Activated B cell treated with CpG ODN at 0.5 μM for 24 hours (primary cell): ENCODE results near the gene FAF1. TPM values are rescaled to one million over a fixed set of nuclear protein-coding genes. Genes with fewer than 3 reads are reported as not detected.

ENCODE experiments used
- ATAC-seq: fragments of 200-7000 bp; cut with Tn5 transposase; one replicate; pipeline ENCODE4 v1.10.0; 2021; ENCODE audit warnings: low read depth, mild to moderate bottlenecking, moderate library complexity
- CTCF ChIA-PET: fragments of 350-600 bp; sonication (Branson Sonifier 250); formaldehyde crosslinking; loops from one replicate; lab custom pipeline; 2021; ENCODE audit warnings: antibody characterized with exemption; lab: Charles Lee
- POLR2A ChIA-PET: fragments of 350-600 bp; sonication (Branson Sonifier 250); formaldehyde crosslinking; loops from one replicate; lab custom pipeline; 2021; ENCODE audit warnings: antibody characterized with exemption; lab: Charles Lee
- DNase-seq: peaks from one replicate; pipeline ENCODE4 v3.0.0; 2022
- H3K27ac Mint-ChIP-seq: one replicate; pipeline ENCODE4 v1.8.0; 2020; ENCODE audit warnings: mixed read lengths
- H3K27me3 Mint-ChIP-seq: one replicate; pipeline ENCODE4 v1.8.0; 2021; ENCODE audit warnings: mixed read lengths
- H3K36me3 Mint-ChIP-seq: one replicate; pipeline ENCODE4 v1.8.0; 2021; ENCODE audit warnings: low read depth, mixed read lengths
- H3K4me1 Mint-ChIP-seq: one replicate; pipeline ENCODE4 v1.8.0; 2021; ENCODE audit warnings: mixed read lengths
- H3K4me3 Mint-ChIP-seq: one replicate; pipeline ENCODE4 v1.8.0; 2020; ENCODE audit warnings: mild to moderate bottlenecking, mixed read lengths
- H3K9me3 Mint-ChIP-seq: one replicate; pipeline ENCODE4 v1.8.0; 2020; ENCODE audit warnings: mixed read lengths
- intact Hi-C: fragments of 100-400 bp; cut with micrococcal nuclease; formaldehyde crosslinking; loops from one replicate; pipeline ENCODE4 v1.15.1; 2024
- total RNA-seq: library from RNA; stranded (reverse); gene quantifications from 2 replicates; pipeline ENCODE4 v1.2.3, GENCODE V29; 2022
- TF ChIP-seq, protein P1 (sequence below): fragments of 200-600 bp; IDR thresholded peaks from one replicate; pipeline ENCODE4 v1.8.0; 2022; ENCODE audit warnings: antibody characterized with exemption, mild to moderate bottlenecking

Gene FAF1
- total RNA-seq, 1 donor from 2014 or later = 61.7 TPM

DNA sequence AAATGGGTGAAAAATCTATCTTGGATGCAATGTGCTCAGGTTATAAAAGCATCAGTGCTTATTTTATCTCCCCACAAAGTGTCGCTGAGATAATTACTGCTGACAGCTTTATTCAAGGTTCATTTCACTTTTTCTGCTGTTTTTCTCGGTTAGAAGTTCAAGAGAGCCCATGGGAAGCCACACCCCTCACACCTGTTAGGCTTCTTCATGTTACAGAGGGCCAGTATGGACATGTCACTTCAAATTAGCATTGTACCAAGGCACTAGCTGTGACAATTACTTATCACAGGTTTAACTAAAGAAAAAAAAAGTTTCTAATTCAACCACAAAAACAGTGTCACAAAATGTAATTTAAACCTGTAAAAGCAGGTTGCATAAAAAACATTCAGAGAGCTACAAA is 349.5 kb downstream of the FAF1 start:
- ATAC-seq = no peak

DNA sequence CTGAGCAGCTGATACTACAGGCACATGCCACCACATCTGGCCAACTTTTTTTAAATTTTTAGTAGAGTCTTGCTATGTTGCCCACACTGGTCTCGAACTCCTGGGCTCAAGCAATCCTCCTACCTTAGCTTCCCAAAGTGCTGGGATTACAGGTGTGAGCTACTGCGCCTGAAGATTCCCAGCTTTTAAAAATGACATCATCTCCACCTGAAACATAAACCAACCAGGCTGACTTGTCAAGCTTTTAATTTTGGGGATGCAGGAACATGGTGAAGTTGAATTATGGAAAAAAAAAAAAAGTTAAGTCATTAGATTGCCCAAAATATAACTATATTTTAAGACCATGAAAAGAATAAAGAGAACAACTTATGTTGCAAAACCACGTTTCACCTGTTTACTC is 350.6 kb downstream of the FAF1 start:
- H3K9me3 Mint-ChIP-seq = no peaks in the 10 kb centered on the region
- DNase-seq (no peak), ATAC-seq (no peak)
- peaks cover 11% of the 10 kb centered on the region for H3K4me1 Mint-ChIP-seq
- intact Hi-C loops = no loop called here
- H3K27ac Mint-ChIP-seq = no peak overlapping the region
- TF ChIP-seq, protein P1, sequence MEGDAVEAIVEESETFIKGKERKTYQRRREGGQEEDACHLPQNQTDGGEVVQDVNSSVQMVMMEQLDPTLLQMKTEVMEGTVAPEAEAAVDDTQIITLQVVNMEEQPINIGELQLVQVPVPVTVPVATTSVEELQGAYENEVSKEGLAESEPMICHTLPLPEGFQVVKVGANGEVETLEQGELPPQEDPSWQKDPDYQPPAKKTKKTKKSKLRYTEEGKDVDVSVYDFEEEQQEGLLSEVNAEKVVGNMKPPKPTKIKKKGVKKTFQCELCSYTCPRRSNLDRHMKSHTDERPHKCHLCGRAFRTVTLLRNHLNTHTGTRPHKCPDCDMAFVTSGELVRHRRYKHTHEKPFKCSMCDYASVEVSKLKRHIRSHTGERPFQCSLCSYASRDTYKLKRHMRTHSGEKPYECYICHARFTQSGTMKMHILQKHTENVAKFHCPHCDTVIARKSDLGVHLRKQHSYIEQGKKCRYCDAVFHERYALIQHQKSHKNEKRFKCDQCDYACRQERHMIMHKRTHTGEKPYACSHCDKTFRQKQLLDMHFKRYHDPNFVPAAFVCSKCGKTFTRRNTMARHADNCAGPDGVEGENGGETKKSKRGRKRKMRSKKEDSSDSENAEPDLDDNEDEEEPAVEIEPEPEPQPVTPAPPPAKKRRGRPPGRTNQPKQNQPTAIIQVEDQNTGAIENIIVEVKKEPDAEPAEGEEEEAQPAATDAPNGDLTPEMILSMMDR = no peak
- H3K27me3 Mint-ChIP-seq = no peaks in the 10 kb centered on the region
- ChIA-PET POLR2A (no interaction called here), CTCF (no interaction called here)
- H3K4me3 Mint-ChIP-seq = no peak overlapping the region
- H3K36me3 Mint-ChIP-seq = peaks cover 14% of the 10 kb centered on the region

More for the DNA sequence above, 349.5 kb downstream of the FAF1 start:
- no peaks in the 10 kb centered on the region for H3K9me3 Mint-ChIP-seq
- intact Hi-C loops = no loop called here
- CTCF ChIA-PET = interaction anchor here (0.9 kb wide), 1 partner anchor 95 kb away, joined by 3 read pairs; no protein-coding TSS in a partner anchor
- H3K36me3 Mint-ChIP-seq = peaks cover 12% of the 10 kb centered on the region
- DNase-seq = no peak
- peaks cover 11% of the 10 kb centered on the region for H3K4me1 Mint-ChIP-seq
- TF ChIP-seq, protein P1 = no peak
- POLR2A ChIA-PET = no interaction called here
- H3K4me3 Mint-ChIP-seq = no peak overlapping the region
- H3K27ac Mint-ChIP-seq = no peak overlapping the region
- H3K27me3 Mint-ChIP-seq = no peaks in the 10 kb centered on the region

DNA sequence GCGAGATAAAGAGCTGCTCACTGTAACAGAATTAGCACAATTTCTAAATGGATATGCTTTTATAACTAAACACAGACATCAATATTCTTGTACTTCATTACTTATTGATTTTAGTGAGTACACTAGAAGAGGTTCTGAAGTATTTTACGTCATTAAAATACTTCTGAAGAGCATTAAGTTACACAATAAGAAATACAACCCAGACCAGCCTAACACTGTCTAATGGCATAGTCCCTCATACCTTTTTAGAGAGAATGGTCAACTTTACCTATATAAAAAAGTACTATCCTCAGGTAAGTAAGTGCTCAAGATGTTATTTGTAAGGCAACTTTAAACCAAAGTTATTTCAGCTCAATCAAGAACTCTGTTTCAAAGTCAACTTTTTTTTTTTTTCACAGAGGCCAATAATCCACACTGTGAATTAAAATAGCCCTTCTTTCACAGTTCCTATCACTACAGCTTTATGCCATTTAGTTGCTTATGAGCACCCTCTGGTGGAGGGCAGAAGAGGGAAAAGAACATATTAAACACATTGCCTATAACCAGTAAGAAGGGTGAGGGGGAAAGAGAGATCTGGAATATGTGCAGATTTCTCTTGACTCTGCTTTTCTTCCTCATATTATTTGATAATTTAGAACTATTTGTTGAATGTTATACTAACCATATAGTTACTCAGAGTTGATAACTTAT is 354.7 kb downstream of the FAF1 start:
- DNase-seq (no peak), ATAC-seq (no peak)
- Mint-ChIP-seq H3K36me3 (peaks cover 14% of the 10 kb centered on the region), H3K4me1 (peaks cover under 1% of the 10 kb centered on the region), H3K27me3 (no peaks in the 10 kb centered on the region), H3K27ac (no peak overlapping the region), H3K4me3 (no peak overlapping the region), H3K9me3 (no peaks in the 10 kb centered on the region)
- TF ChIP-seq, protein P1 = no peak
- intact Hi-C loops = no loop called here
- ChIA-PET POLR2A (no interaction called here), CTCF (no interaction called here)

DNA sequence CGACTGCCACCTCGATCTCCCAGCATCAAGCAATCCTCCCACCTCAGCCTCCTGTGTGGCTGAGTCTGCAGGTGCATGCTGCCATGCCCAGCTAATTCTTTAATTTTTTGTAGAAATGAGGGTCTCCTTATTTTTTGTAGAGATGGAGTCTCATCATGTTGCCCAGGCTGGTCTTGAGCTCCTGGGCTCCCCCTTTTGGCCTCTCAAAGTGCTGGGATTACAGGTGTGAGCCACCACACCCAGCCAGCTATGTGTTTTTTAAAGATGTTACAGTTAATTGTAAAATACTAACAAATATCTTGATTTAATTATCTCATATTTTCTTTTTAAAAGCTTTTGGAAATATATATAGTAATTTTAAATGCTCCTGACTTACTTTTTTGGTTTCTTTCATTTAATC is 355.5 kb downstream of the FAF1 start:
- DNase-seq = no peak
- intact Hi-C loops = no loop called here
- Mint-ChIP-seq H3K27ac (no peak overlapping the region), H3K9me3 (no peaks in the 10 kb centered on the region), H3K27me3 (no peaks in the 10 kb centered on the region), H3K4me1 (no peaks in the 10 kb centered on the region), H3K4me3 (no peak overlapping the region), H3K36me3 (peaks cover 12% of the 10 kb centered on the region)
- ChIA-PET POLR2A (no interaction called here), CTCF (no interaction called here)
- TF ChIP-seq, protein P1 = no peak
- no peak for ATAC-seq

DNA sequence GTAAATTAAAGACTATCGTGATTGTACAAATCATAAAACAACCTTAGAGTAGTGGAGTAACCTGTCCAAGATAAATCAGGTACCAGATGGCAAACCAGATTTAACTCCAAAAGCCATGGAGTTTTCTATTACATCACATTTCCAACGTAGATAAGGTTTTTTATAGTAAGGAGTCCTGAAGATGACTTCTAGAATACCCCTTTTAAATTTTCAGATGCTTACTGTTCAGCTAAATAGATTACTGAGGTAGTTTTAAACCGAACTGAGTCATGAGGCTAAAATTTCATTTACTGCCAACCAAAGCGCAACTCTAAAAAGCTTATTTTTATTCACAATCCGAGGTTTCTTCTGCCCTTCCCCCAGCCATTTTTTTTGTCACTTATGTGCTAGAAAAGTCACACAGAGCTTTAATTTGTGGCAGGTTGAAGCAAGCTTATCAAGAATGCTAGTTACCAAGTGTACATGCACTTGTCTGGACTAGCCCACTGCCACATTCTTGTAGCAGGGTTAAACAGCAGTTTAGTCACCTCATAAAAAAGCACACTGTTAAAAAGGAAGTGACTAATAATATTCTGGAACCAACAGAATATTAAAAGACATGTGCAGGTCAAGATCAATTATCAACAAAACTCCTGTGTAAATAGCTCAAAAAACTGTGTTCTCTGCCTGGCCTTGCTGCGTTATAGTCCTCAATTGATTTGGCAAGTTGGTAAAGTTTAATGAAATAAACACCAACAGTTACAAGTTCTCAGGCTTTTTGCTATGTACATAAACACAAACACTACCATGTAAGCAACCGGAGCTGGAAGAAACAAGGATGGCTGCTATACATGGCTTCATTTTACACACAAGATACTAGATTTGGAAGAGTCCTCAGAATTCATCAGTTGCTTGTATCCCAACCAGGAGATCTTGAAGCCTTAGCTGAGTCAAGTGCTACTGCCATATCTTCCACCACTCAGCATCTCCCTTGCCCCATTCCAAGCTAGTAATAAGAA is 356.5 kb downstream of the FAF1 start:
- H3K27ac Mint-ChIP-seq = no peak overlapping the region

More for the DNA sequence above, 356.5 kb downstream of the FAF1 start:
- Mint-ChIP-seq H3K4me1 (no peaks in the 10 kb centered on the region), H3K4me3 (no peak overlapping the region), H3K27me3 (no peaks in the 10 kb centered on the region), H3K36me3 (peaks cover 8% of the 10 kb centered on the region), H3K9me3 (no peaks in the 10 kb centered on the region)
- DNase-seq = no peak
- CTCF ChIA-PET = no interaction called here
- ATAC-seq = no peak
- intact Hi-C loops = no loop called here
- POLR2A ChIA-PET = no interaction called here
- TF ChIP-seq, protein P1 = no peak
